ENCODE data around the gene INHA.

INHA gene

GRCh38 chr2:219554350-219554749 is 17.8 kb upstream of the INHA start:
- Histone ChIP-seq H3K4me3 (ENCODE audit: low read length) (no peak overlapping the region), H3K36me3 (ENCODE audit: control insufficient read depth, insufficient read depth, low read length) (no peaks in the 10 kb centered on the region), H3K27me3 (ENCODE audit: control insufficient read depth, insufficient read depth, low read length) (peaks cover 31% of the 10 kb centered on the region), H3K9ac (ENCODE audit: low read length) (no peak overlapping the region), H3K4me1 (ENCODE audit: control insufficient read depth, insufficient read depth, low read length) (peaks cover 19% of the 10 kb centered on the region), H3K9me3 (ENCODE audit: control insufficient read depth, low read length) (no peaks in the 10 kb centered on the region)

DNA sequence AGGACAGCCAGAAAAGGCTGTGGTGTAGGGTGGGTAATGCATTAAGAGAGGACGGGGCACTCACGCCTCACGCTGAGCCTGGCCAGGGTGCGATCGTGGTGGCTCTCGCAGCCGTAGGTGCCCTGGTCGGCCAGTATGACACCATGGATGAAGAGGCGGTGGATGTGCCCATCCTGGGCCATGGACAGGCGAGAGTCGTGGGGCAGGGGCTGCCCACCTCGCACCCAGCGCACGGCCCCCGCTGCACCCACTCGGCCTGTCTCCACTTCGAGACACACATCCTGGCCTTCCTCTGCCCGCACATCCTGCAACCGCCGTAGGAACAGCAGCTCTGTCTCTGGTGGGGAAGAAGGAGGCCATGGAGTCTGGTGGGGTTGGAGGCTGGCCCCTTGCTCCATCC is 16.2 kb upstream of the INHA start:
- peaks cover 27% of the 10 kb centered on the region for H3K27me3 ChIP-seq (ENCODE audit: control insufficient read depth, insufficient read depth, low read length)
- no peak overlapping the region for H3K4me3 ChIP-seq (ENCODE audit: low read length)
- no peaks in the 10 kb centered on the region for H3K9me3 ChIP-seq (ENCODE audit: control insufficient read depth, low read length)
- H3K36me3 ChIP-seq (ENCODE audit: control insufficient read depth, insufficient read depth, low read length), result no peaks in the 10 kb centered on the region
- peaks cover 19% of the 10 kb centered on the region for H3K4me1 ChIP-seq (ENCODE audit: control insufficient read depth, insufficient read depth, low read length)
- H3K9ac ChIP-seq (ENCODE audit: low read length), result no peak overlapping the region

DNA sequence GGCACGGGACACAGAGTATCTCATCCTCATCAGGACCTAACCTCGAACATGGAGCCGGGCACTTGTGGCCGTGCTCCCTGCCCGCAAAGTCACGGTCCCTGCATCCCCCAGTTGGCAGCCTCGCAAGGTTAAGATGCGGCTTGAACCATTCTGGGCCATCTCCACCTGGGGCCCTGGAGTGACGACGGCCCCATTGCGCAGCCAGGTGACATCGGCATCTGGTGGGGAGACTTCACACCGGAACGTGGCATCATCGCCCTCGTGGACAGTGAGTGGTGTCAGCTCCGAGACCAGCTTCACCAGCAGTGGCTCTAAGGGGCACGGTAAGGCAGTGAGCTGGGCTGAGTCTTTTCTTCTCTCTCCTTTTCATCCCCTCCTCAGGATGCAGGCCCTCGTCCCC is 15.7 kb upstream of the INHA start:
- Histone ChIP-seq H3K36me3 (ENCODE audit: control insufficient read depth, insufficient read depth, low read length) (no peaks in the 10 kb centered on the region), H3K9ac (ENCODE audit: low read length) (no peak overlapping the region), H3K9me3 (ENCODE audit: control insufficient read depth, low read length) (no peaks in the 10 kb centered on the region), H3K27me3 (ENCODE audit: control insufficient read depth, insufficient read depth, low read length) (peaks cover 22% of the 10 kb centered on the region), H3K4me3 (ENCODE audit: low read length) (no peak overlapping the region), H3K4me1 (ENCODE audit: control insufficient read depth, insufficient read depth, low read length) (peaks cover 17% of the 10 kb centered on the region)

DNA sequence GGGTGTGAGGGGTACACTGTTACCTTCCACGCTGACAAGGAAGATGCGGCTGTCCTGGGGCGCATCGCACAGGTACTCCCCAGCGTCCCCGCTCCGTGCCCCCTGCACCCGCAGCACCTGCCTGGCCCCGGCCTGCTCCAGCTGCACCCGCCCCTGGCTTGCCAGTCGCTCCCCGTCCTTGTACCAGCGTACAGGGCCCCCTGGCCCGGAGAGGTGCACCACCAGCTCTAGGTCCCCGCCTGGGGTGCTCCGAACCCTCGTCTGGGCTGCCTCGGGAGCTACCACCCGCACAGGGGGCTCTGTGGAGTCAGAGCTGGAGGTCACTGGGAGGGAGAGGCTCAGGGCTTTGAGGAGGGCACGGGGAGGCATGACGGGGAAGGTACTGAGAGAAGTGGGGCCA is 14.8 kb upstream of the INHA start:
- peaks cover 14% of the 10 kb centered on the region for H3K27me3 ChIP-seq (ENCODE audit: control insufficient read depth, insufficient read depth, low read length)
- no peaks in the 10 kb centered on the region for H3K36me3 ChIP-seq (ENCODE audit: control insufficient read depth, insufficient read depth, low read length)

GRCh38 chr2:219557791-219558785 is 14.0 kb upstream of the INHA start:
- Histone ChIP-seq H3K27me3 (ENCODE audit: control insufficient read depth, insufficient read depth, low read length) (peaks cover 9% of the 10 kb centered on the region), H3K9me3 (ENCODE audit: control insufficient read depth, low read length) (no peaks in the 10 kb centered on the region), H3K4me1 (ENCODE audit: control insufficient read depth, insufficient read depth, low read length) (peaks cover 4% of the 10 kb centered on the region), H3K36me3 (ENCODE audit: control insufficient read depth, insufficient read depth, low read length) (no peaks in the 10 kb centered on the region), H3K4me3 (ENCODE audit: low read length) (no peak overlapping the region), H3K9ac (ENCODE audit: low read length) (no peak overlapping the region)

More for the DNA sequence above, 14.8 kb upstream of the INHA start:
- Histone ChIP-seq H3K4me3 (ENCODE audit: low read length) (no peak overlapping the region), H3K9ac (ENCODE audit: low read length) (no peak overlapping the region), H3K9me3 (ENCODE audit: control insufficient read depth, low read length) (no peaks in the 10 kb centered on the region), H3K4me1 (ENCODE audit: control insufficient read depth, insufficient read depth, low read length) (peaks cover 8% of the 10 kb centered on the region)

DNA sequence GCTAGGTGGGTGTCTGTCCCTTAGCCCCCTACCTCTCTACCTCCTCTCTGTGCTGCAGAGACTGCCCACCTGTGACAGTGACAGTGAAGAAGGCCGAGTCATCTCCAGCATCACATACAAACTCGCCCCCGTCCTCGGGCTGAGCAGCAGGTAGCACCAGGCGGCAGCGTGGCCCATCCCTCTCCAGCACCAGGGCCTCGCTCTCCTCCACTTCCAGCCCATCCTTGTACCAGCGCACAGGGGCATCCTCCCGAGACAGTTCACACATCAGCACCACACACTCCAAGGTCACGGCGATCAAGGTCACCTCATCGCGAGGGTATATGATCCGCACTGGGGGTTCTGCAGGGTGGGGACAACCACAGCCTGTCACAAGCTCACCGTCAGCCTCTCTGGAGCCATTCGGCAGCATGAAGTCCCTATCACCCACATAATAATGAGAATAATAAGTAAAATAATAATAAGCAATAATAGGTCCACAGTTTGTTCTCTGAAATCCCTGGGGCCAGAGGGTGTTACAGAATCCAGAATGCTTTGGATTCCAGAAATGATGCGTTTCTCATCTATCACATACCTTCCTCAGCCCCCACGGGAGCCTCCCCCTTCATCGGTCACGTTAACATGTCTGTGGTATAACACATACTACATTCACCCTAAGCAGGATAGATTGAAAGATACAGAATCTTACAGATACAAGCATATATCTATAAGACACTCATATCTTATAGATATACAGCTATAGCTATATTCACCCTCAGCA is 12.8 kb upstream of the INHA start:
- H3K4me1 ChIP-seq (ENCODE audit: control insufficient read depth, insufficient read depth, low read length), result no peaks in the 10 kb centered on the region
- H3K9me3 ChIP-seq (ENCODE audit: control insufficient read depth, low read length), result no peaks in the 10 kb centered on the region
- no peaks in the 10 kb centered on the region for H3K27me3 ChIP-seq (ENCODE audit: control insufficient read depth, insufficient read depth, low read length)
- H3K36me3 ChIP-seq (ENCODE audit: control insufficient read depth, insufficient read depth, low read length), result no peaks in the 10 kb centered on the region
- H3K4me3 ChIP-seq (ENCODE audit: low read length), result no peak overlapping the region
- H3K9ac ChIP-seq (ENCODE audit: low read length), result no peak overlapping the region

DNA sequence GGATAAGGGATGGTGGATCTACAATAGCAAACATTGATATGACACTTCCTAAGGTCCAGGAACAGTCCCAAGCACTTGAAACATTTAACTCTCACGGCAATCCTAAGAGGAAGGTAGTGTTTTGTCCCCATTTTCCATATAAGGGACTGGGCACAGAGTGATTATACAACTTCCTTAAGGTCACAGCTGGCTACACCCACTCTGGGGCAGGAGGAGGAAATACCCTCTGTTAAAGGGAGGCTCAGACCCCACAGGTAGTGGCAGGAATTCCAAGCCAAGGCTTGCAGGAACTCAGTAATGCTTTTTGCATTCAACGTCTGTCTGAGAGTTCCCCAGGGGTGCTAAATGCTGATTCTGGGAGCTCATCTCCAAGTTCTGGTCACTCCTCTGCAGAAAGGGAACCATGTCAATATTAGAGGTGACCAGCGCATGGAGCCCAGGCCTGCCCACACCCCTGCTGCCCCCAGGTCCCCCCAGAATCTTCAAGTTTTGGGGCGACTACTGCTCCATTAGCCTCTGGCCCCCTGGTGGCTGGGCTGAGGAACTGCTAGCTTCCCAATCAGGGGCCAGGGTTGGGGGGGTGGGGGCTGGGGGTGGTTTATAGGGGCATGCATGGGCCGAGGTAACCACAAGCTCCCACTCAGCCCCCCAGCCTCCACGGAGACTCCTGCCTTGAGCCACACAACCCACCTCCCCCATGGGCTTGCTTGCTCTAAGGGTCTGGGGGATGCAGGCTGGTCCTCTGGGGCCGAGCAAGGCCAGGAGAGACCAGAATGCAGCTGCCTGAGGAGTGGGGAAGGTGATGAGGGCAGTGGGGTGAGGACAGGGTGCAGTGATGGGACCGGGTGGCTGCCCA is 11.8 kb upstream of the INHA start:
- Histone ChIP-seq H3K4me3 (ENCODE audit: low read length) (no peak overlapping the region), H3K36me3 (ENCODE audit: control insufficient read depth, insufficient read depth, low read length) (no peaks in the 10 kb centered on the region)

DNA sequence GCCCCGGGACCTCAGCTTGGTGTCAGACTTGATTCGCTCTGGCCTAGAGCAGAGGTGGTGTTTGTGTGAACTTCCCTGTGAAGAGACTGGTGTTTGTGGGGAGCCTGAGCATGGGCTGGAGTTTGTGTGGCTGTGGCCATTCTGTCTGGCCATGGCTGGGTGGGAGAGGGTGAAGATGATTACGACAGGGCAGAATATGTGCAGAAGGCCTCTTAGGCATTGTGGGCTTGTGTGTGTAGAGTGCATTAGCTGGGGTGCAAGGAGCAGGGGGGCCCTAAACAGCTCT is 11.3 kb upstream of the INHA start:
- Histone ChIP-seq H3K4me3 (ENCODE audit: low read length) (no peak overlapping the region), H3K27me3 (ENCODE audit: control insufficient read depth, insufficient read depth, low read length) (no peaks in the 10 kb centered on the region), H3K9ac (ENCODE audit: low read length) (no peak overlapping the region), H3K4me1 (ENCODE audit: control insufficient read depth, insufficient read depth, low read length) (no peaks in the 10 kb centered on the region), H3K36me3 (ENCODE audit: control insufficient read depth, insufficient read depth, low read length) (no peaks in the 10 kb centered on the region), H3K9me3 (ENCODE audit: control insufficient read depth, low read length) (no peaks in the 10 kb centered on the region)

More for the DNA sequence above, 11.8 kb upstream of the INHA start:
- H3K9me3 ChIP-seq (ENCODE audit: control insufficient read depth, low read length), result no peaks in the 10 kb centered on the region
- H3K4me1 ChIP-seq (ENCODE audit: control insufficient read depth, insufficient read depth, low read length), result no peaks in the 10 kb centered on the region
- no peak overlapping the region for H3K9ac ChIP-seq (ENCODE audit: low read length)
- H3K27me3 ChIP-seq (ENCODE audit: control insufficient read depth, insufficient read depth, low read length), result no peaks in the 10 kb centered on the region

- Histone ChIP-seq H3K36me3 (ENCODE audit: control insufficient read depth, insufficient read depth, low read length) (no peaks in the 10 kb centered on the region), H3K9ac (ENCODE audit: low read length) (no peak overlapping the region)
These were observed 10.7 kb upstream of the INHA start for GRCh38 chr2:219561179-219562048.

GRCh38 chr2:219562049-219563020 is 9.8 kb upstream of the INHA start:
- Histone ChIP-seq H3K4me1 (ENCODE audit: control insufficient read depth, insufficient read depth, low read length) (no peaks in the 10 kb centered on the region), H3K4me3 (ENCODE audit: low read length) (no peak overlapping the region), H3K36me3 (ENCODE audit: control insufficient read depth, insufficient read depth, low read length) (no peaks in the 10 kb centered on the region), H3K9ac (ENCODE audit: low read length) (no peak overlapping the region), H3K27me3 (ENCODE audit: control insufficient read depth, insufficient read depth, low read length) (no peaks in the 10 kb centered on the region), H3K9me3 (ENCODE audit: control insufficient read depth, low read length) (no peaks in the 10 kb centered on the region)

More at GRCh38 chr2:219561179-219562048, 10.7 kb upstream of the INHA start:
- Histone ChIP-seq H3K9me3 (ENCODE audit: control insufficient read depth, low read length) (no peaks in the 10 kb centered on the region), H3K27me3 (ENCODE audit: control insufficient read depth, insufficient read depth, low read length) (no peaks in the 10 kb centered on the region), H3K4me1 (ENCODE audit: control insufficient read depth, insufficient read depth, low read length) (no peaks in the 10 kb centered on the region), H3K4me3 (ENCODE audit: low read length) (no peak overlapping the region)
